GM12878 (cell line): ENCODE results near the gene MRPL2. TPM values are rescaled to one million over a fixed set of nuclear protein-coding genes. Genes with fewer than 3 reads are reported as not detected.

Source experiments
- ATAC-seq: fragments of 200-7000 bp; cut with Tn5 transposase; 3 replicates; pipeline ENCODE4 v1.9.1; 2020; ENCODE audit warnings: mild to moderate bottlenecking, moderate library complexity
- BruUV-seq: library from RNA; stranded (reverse); fragments of 400-500 nt; replicated peaks from 2 replicates; lab custom pipeline; 2021; lab: Mats Ljungman, UMichigan
- CTCF ChIA-PET: fragments of 300-600 bp; sonication (Branson Sonifier 250); formaldehyde crosslinking; extraction: SDS; loops from one replicate; lab custom pipeline; 2021; ENCODE audit warnings: inconsistent platforms; lab: Yijun Ruan, JAX
- POLR2A ChIA-PET: fragments of 350-600 bp; formaldehyde crosslinking; extraction: SDS; loops from one replicate; lab custom pipeline; 2021; ENCODE audit warnings: inconsistent platforms; lab: Charles Lee
- RAD21 ChIA-PET: fragments of 300-600 bp; sonication (Branson Sonifier 250); formaldehyde crosslinking; loops from one replicate; lab custom pipeline; 2023; ENCODE audit warnings: antibody characterized with exemption; ENCODE audit not compliant: unreplicated experiment; lab: Charles Lee
- SMC1A ChIA-PET: fragments of 300-600 bp; sonication (Branson Sonifier 250); formaldehyde crosslinking; loops from one replicate; lab custom pipeline; 2023; ENCODE audit not compliant: unreplicated experiment, uncharacterized antibody; lab: Charles Lee
- DNase-seq: peaks from one replicate; pipeline ENCODE4 v3.0.0-alpha.2; 2011; ENCODE audit warnings: low read depth, low spot score
- FAIRE-seq: peaks from 3 replicates; lab custom pipeline; 2011; peaks lifted over from hg19 to GRCh38; lab: Jason Lieb, UNC
- H2AFZ ChIP-seq: 2 replicates; pipeline ENCODE4 v1.6.0; 2011; ENCODE audit warnings: low read depth, low read length, control low read depth; ENCODE audit not compliant: control insufficient read depth
- H3K27ac ChIP-seq: 2 replicates; pipeline ENCODE4 v1.5.1; 2011; ENCODE audit warnings: control low read depth; ENCODE audit not compliant: control insufficient read depth, insufficient read depth
- H3K27me3 ChIP-seq, 2 experiments: replicated peaks in 1 of 2; 2 replicates each; pipeline versions ENCODE4 v1.6.0 to v1.6.1; 2011; ENCODE audit warnings: low read length in 1 of 2; ENCODE audit not compliant: control insufficient read depth in 2 of 2, insufficient read depth in 2 of 2
- H3K36me3 ChIP-seq, 2 experiments: 2 replicates each; pipeline ENCODE4 v1.5.1; 2011; ENCODE audit warnings: low read length in 1 of 2; ENCODE audit not compliant: control insufficient read depth in 2 of 2, insufficient read depth in 2 of 2
- H3K4me1 ChIP-seq: 2 replicates; pipeline ENCODE4 v1.6.1; 2011; ENCODE audit warnings: mild to moderate bottlenecking, low read length, moderate library complexity, mixed read lengths; ENCODE audit not compliant: control insufficient read depth, insufficient read depth
- H3K4me2 ChIP-seq: 2 replicates; pipeline ENCODE4 v1.6.0; 2011; ENCODE audit warnings: control low read depth; ENCODE audit not compliant: control insufficient read depth, insufficient read depth
- H3K4me3 ChIP-seq: fragments of 200-600 bp; sonication (generic); 2 replicates; pipeline ENCODE4 v1.5.1; 2016
- H3K79me2 ChIP-seq: 2 replicates; pipeline ENCODE4 v1.6.0; 2011; ENCODE audit warnings: low read length; ENCODE audit not compliant: control insufficient read depth, insufficient read depth
- H3K9ac ChIP-seq: 2 replicates; pipeline ENCODE4 v1.8.0; 2011; ENCODE audit warnings: low read length, control low read depth, mixed read lengths; ENCODE audit not compliant: control insufficient read depth, insufficient read depth
- H3K9me3 ChIP-seq: replicated peaks from 3 replicates; pipeline ENCODE4 v1.5.1; 2011; ENCODE audit warnings: mild to moderate bottlenecking, low read length; ENCODE audit not compliant: control insufficient read depth, insufficient read depth
- H4K20me1 ChIP-seq: 2 replicates; pipeline ENCODE4 v1.6.0; 2011; ENCODE audit not compliant: control insufficient read depth, insufficient read depth
- BACH1 ChIP-seq: fragments of 450-650 bp; IDR thresholded peaks from 2 replicates; pipeline ENCODE4 v1.6.1; 2017; ENCODE audit warnings: mild to moderate bottlenecking, borderline replicate concordance
- CHD2 ChIP-seq: IDR thresholded peaks from 2 replicates; pipeline ENCODE4 v1.6.1; 2011; ENCODE audit warnings: low read depth, low read length, improper control_type of control experiment, borderline replicate concordance
- GABPA ChIP-seq: IDR thresholded peaks from 2 replicates; pipeline ENCODE4 v1.6.1; 2014; ENCODE audit warnings: antibody characterized with exemption, low read depth, mild to moderate bottlenecking, inconsistent platforms
- HSF1 ChIP-seq: fragments of 150-350 bp; IDR thresholded peaks from 2 replicates; pipeline ENCODE4 v1.6.1; 2014; ENCODE audit warnings: mild to moderate bottlenecking, low read depth, low read length
- NKRF ChIP-seq: fragments of 450-650 bp; conservative IDR thresholded peaks from 2 replicates; pipeline ENCODE4 v1.6.1; 2017; ENCODE audit warnings: mild to moderate bottlenecking, moderate library complexity
- NR2F1 ChIP-seq: fragments of 450-650 bp; conservative IDR thresholded peaks from 2 replicates; pipeline ENCODE4 v1.6.1; 2017; ENCODE audit warnings: mild to moderate bottlenecking
- RFX5 ChIP-seq: IDR thresholded peaks from 2 replicates; pipeline ENCODE4 v1.6.1; 2011; ENCODE audit warnings: low read depth, low read length, improper control_type of control experiment
- SMARCA5 ChIP-seq: fragments of 450-650 bp; IDR thresholded peaks from 2 replicates; pipeline ENCODE4 v1.6.1; 2017; ENCODE audit warnings: mild to moderate bottlenecking
- ZBTB40 ChIP-seq: fragments of 450-650 bp; IDR thresholded peaks from 2 replicates; pipeline ENCODE4 v1.6.1; 2016; ENCODE audit warnings: mild to moderate bottlenecking, moderate library complexity, borderline replicate concordance
- WGBS: methylation state at CpG from one replicate; pipeline ENCODE4 v1.1.6; 2016; ENCODE audit warnings: low lambda C conversion rate; ENCODE audit not compliant: insufficient replicate concordance, insufficient coverage; ENCODE audit errors: missing lambda C conversion rate; 5-methylcytosine and 5-hydroxymethylcytosine counted together
- in situ Hi-C: fragments of 300-500 bp; cut with MboI; formaldehyde crosslinking; loops from 9 replicates; pipeline ENCODE4 v1.14.3; 2018; ENCODE audit warnings: mixed read lengths
- intact Hi-C: fragments of 100-400 bp; cut with micrococcal nuclease; formaldehyde crosslinking; loops from one replicate; pipeline ENCODE4 v1.14.2; 2022; ENCODE audit not compliant: unreplicated experiment
- polyA plus RNA-seq, 11 experiments: library from polyadenylated mRNA; depleted of rRNA in 4 of 11; unstranded in 6 of 11; stranded (reverse) in 5 of 11; fragments of >200 nt; fragmentation: Nextera tagmentation in 4 of 11; fragmentation: Illumina TruSeq in 1 of 11; extraction: Ambion mirVana in 4 of 11; extraction: Trizol in 1 of 11; gene quantifications; 1 replicate in 1 of 11; 2 replicates in 10 of 11; pipeline versions ENCODE4 v1.2.1 to v1.2.3, GENCODE V29; 2011 to 2016; ENCODE audit warnings: inconsistent platforms in 2 of 11, missing spikeins in 2 of 11, low read depth in 1 of 11
- total RNA-seq, 4 experiments: library from RNA; depleted of rRNA in 3 of 4; stranded (reverse); fragments of >200 nt in 3 of 4; fragmentation: Illumina TruSeq in 1 of 4; extraction: Trizol in 1 of 4; gene quantifications; 2 replicates each; pipeline versions ENCODE4 v1.2.1 to v1.2.3, GENCODE V29; 2013 to 2021

MRPL2 gene
- total and polyA plus RNA-seq, 10 of the 15 experiments (the other 5 are each of a cell fraction or from before 2014, with no cell fraction given): 29.7 to 125 (median 50.2) TPM

- no TSS peak for BruUV-seq
- no peak overlapping the region for H3K4me3 ChIP-seq
- no peaks in the 10 kb centered on the region for H3K27me3 ChIP-seq
- H2AFZ ChIP-seq: no peak overlapping the region
- POLR2A ChIA-PET: interaction anchor here (0.5 to 2.0 kb wide), 7 partner anchors 10 to 272 kb away, joined by 3 to 6 read pairs (median 5); partner anchors contain the start of genes CUL7 and PPP2R5D
- DNase-seq (no peak), ATAC-seq (no peak), FAIRE-seq (no peak)
- H4K20me1 ChIP-seq: peaks cover 3% of the 10 kb centered on the region; the same call in 1 of the 2 replicates
- no peak overlapping the region for H3K27ac ChIP-seq
- SMC1A ChIA-PET: no interaction called here
- peaks cover 16% of the 10 kb centered on the region for H3K4me1 ChIP-seq
- no peak overlapping the region for H3K9ac ChIP-seq
- H3K79me2 ChIP-seq: peaks cover 25% of the 10 kb centered on the region
- RAD21 ChIA-PET: interaction anchor here (0.8 to 2.0 kb wide), 2 partner anchors 41 kb away, joined by 4 to 5 read pairs; partner anchors contain the start of gene PEX6
- in situ Hi-C loops (no loop called here), intact Hi-C loops (no loop called here)
- CTCF ChIA-PET: interaction anchor here (0.7 to 1.7 kb wide), 4 partner anchors 38 to 142 kb away, joined by 3 to 7 read pairs (median 3); no protein-coding TSS in a partner anchor
- H3K4me2 ChIP-seq: no peak overlapping the region
- 97% methylated on average over 3 of the region's 3 CpGs for WGBS
- no peaks in the 10 kb centered on the region for H3K9me3 ChIP-seq
- peaks cover 4 to 8% of the 10 kb centered on the region in 2 experiments; a peak in 3 of 4 replicates for H3K36me3 ChIP-seq
- TF ChIP-seq NKRF: no peak
- no peak for TF ChIP-seq HSF1
- no peak for TF ChIP-seq RFX5
- no peak for TF ChIP-seq GABPA
- no peak for TF ChIP-seq NR2F1
- no peak for TF ChIP-seq BACH1
- no peak for TF ChIP-seq CHD2
- TF ChIP-seq SMARCA5: no peak
- no peak for TF ChIP-seq ZBTB40
- TF ChIP-seq, all 136 proteins: peak for 0
These were observed 39.1 kb downstream of the MRPL2 start for GRCh38 chr6:43020052-43020705.
